ENCODE results near the gene CTSS. TPM values are rescaled to one million over a fixed set of nuclear protein-coding genes. Genes with fewer than 3 reads are reported as not detected.

The CTSS gene
- total and polyA plus RNA-seq, 4 donors = 16.8 to 128 (median 81.3) TPM

DNA sequence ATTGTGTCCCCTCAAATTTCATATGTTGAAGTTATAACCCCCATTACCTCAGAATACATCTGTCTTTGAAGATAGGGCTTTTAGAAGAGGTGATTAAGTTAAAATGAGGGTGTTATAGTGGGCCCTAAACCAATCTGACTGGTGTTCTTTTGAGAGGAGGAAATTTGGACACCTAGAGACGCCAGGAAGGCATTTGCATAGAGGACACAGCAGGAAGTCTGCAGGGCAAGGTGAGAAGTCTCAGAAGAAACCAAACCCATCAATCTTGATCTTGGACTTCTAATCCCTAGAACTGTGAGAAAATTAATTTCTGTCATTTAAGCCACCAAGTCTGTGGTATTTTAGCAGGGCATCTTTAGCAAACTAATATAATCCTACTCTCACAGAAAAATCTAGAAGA is 81.7 kb downstream of the CTSS start:
- Histone ChIP-seq H3K4me3 (ENCODE audit: low read length in 2 of 2) (no peak overlapping the region), H3K9me3 (ENCODE audit: control insufficient read depth, low read length) (no peaks in the 10 kb centered on the region), H3K4me1 (ENCODE audit: control insufficient read depth in 1 of 2, insufficient read depth in 2 of 2, low read length in 2 of 2) (no peaks in the 10 kb centered on the region), H3K36me3 (ENCODE audit: control insufficient read depth in 1 of 2, insufficient read depth in 2 of 2, low read length in 1 of 2) (no peaks in the 10 kb centered on the region), H3K27me3 (ENCODE audit: control insufficient read depth in 1 of 2, insufficient read depth in 2 of 2, low read length in 1 of 2) (no peaks in the 10 kb centered on the region), H3K27ac (ENCODE audit: low read depth in 1 of 2, low read length in 2 of 2) (no peak overlapping the region)
- ATAC-seq (ENCODE audit: low FRiP score) (no peak), DNase-seq (no peak)
- WGBS, 2 donors = 86 to 92% methylated on average over 1 of the region's 1 CpG
- intact Hi-C loops (cut with DNase I) = no loop called here

Other genes starting within 250 kb of the CTSS start
- gene ADAMTSL4, start 216.4 kb downstream of the CTSS start, total RNA-seq = 10 to 100 TPM; 94.4 to 98.0 TPM
- gene ADAMTSL4, start 216.4 kb downstream of the CTSS start, polyA plus RNA-seq = 10 to 100 TPM in 1 of 2 donors, 1 to 10 TPM in 1; 8.8 to 50.4 TPM
- gene MCL1, start 186.2 kb downstream of the CTSS start, total RNA-seq = 100 to 1,000 TPM; 247 to 533 TPM
- gene MCL1, start 186.2 kb downstream of the CTSS start, polyA plus RNA-seq = 100 to 1,000 TPM; 146 to 200 TPM
- gene ENSA, start 136.2 kb downstream of the CTSS start, total RNA-seq = 100 to 1,000 TPM; 129 to 178 TPM
- gene ENSA, start 136.2 kb downstream of the CTSS start, polyA plus RNA-seq = 100 to 1,000 TPM; 113 to 157 TPM
- gene GOLPH3L, start 68.6 kb downstream of the CTSS start, total RNA-seq = 10 to 100 TPM; 23.9 to 27.6 TPM
- gene GOLPH3L, start 68.6 kb downstream of the CTSS start, polyA plus RNA-seq = 10 to 100 TPM; 15.8 to 17.0 TPM
- under 1 TPM; 0.72 to 0.84 TPM for gene HORMAD1, start 44.9 kb downstream of the CTSS start, total RNA-seq
- not detected for gene HORMAD1, start 44.9 kb downstream of the CTSS start, polyA plus RNA-seq
- gene CTSK, start 42.5 kb upstream of the CTSS start, total RNA-seq = 100 to 1,000 TPM in 1 of 2 donors, 10 to 100 TPM in 1; 50.0 to 107 TPM
- 100 to 1,000 TPM in 1 of 2 donors, 10 to 100 TPM in 1; 75.0 to 115 TPM for gene CTSK, start 42.5 kb upstream of the CTSS start, polyA plus RNA-seq
- 10 to 100 TPM; 60.1 to 74.0 TPM for gene ARNT, start 110.8 kb upstream of the CTSS start, total RNA-seq
- gene ARNT, start 110.8 kb upstream of the CTSS start, polyA plus RNA-seq = 10 to 100 TPM; 20.3 to 20.8 TPM
- not detected for gene CTXND2, start 121.4 kb upstream of the CTSS start, total RNA-seq
- gene CTXND2, start 121.4 kb upstream of the CTSS start, polyA plus RNA-seq = not detected
- gene SETDB1, start 160.6 kb upstream of the CTSS start, total RNA-seq = 10 to 100 TPM; 33.5 to 56.2 TPM
- gene SETDB1, start 160.6 kb upstream of the CTSS start, polyA plus RNA-seq = 10 to 100 TPM; 14.9 to 27.5 TPM
- 100 to 1,000 TPM; 140 to 141 TPM for gene CERS2, start 209.1 kb upstream of the CTSS start, total RNA-seq
- gene CERS2, start 209.1 kb upstream of the CTSS start, polyA plus RNA-seq = 100 to 1,000 TPM; 106 to 133 TPM
- gene ANXA9, start 216.5 kb upstream of the CTSS start, total RNA-seq = not detected
- under 1 TPM in 1 of 2 donors, not detected in 1; 0.15 TPM for gene ANXA9, start 216.5 kb upstream of the CTSS start, polyA plus RNA-seq
- gene MINDY1, start 241.1 kb upstream of the CTSS start, total RNA-seq = 10 to 100 TPM; 20.1 to 26.0 TPM
- gene MINDY1, start 241.1 kb upstream of the CTSS start, polyA plus RNA-seq = 10 to 100 TPM in 1 of 2 donors, 1 to 10 TPM in 1; 8.9 to 17.7 TPM
- gene PRUNE1, start 242.7 kb upstream of the CTSS start, total RNA-seq = 10 to 100 TPM; 14.8 TPM
- gene PRUNE1, start 242.7 kb upstream of the CTSS start, polyA plus RNA-seq = 10 to 100 TPM; 10.5 to 16.8 TPM